Measurements from ENCODE around the gene FRMPD2.

The FRMPD2 gene, protein sequence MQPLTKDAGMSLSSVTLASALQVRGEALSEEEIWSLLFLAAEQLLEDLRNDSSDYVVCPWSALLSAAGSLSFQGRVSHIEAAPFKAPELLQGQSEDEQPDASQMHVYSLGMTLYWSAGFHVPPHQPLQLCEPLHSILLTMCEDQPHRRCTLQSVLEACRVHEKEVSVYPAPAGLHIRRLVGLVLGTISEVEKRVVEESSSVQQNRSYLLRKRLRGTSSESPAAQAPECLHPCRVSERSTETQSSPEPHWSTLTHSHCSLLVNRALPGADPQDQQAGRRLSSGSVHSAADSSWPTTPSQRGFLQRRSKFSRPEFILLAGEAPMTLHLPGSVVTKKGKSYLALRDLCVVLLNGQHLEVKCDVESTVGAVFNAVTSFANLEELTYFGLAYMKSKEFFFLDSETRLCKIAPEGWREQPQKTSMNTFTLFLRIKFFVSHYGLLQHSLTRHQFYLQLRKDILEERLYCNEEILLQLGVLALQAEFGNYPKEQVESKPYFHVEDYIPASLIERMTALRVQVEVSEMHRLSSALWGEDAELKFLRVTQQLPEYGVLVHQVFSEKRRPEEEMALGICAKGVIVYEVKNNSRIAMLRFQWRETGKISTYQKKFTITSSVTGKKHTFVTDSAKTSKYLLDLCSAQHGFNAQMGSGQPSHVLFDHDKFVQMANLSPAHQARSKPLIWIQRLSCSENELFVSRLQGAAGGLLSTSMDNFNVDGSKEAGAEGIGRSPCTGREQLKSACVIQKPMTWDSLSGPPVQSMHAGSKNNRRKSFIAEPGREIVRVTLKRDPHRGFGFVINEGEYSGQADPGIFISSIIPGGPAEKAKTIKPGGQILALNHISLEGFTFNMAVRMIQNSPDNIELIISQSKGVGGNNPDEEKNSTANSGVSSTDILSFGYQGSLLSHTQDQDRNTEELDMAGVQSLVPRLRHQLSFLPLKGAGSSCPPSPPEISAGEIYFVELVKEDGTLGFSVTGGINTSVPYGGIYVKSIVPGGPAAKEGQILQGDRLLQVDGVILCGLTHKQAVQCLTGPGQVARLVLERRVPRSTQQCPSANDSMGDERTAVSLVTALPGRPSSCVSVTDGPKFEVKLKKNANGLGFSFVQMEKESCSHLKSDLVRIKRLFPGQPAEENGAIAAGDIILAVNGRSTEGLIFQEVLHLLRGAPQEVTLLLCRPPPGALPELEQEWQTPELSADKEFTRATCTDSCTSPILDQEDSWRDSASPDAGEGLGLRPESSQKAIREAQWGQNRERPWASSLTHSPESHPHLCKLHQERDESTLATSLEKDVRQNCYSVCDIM (N-terminal part only)

DNA sequence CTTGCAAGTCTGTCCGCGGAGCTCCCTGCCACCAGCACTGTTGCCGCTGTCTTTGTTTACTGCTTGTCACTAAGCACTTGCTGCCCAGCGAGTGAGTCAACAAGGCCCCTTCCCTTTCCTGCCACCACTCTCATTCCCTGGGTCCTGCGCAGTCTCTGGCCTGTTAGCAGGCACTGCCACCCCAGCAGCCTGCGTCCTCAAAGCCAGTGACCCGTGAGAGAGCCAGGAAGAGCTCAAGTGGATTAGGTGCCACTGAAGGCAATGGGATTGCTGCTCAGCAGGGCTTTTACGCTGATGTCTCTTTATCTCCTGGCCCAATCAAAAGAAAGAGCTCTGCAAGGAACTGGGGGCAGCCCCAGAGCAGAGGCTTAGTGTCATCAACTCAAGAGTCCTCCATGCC lies at the start of gene FRMPD2:
FRMPD2 (minus strand) TSS at position 61 of the 400 bp plus-strand sequence. CDS start 129 bp downstream, outside the sequence.
- no peak for DNase-seq (ENCODE audit: low read depth)

DNA sequence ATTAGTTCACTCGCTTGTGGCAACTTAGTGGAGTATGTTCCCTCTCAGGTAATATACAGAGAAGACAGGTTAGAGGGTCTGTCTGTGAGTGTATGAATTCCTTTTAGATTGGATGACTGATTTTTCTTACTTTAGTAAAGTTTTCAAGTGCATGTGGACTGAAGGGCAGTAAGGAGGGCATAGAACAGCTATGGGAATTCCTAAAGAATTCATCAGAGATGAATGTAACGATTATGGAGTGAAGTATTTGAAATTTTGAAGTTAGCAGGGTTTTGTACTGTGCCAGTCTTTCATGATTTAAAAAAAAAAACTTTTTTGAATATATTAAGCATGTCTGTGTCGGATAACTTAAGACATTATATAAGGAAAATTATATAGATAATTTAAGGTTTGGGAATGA lies 47.5 kb upstream of the FRMPD2 start:
- DNase-seq (ENCODE audit: low read depth), result no peak

DNA sequence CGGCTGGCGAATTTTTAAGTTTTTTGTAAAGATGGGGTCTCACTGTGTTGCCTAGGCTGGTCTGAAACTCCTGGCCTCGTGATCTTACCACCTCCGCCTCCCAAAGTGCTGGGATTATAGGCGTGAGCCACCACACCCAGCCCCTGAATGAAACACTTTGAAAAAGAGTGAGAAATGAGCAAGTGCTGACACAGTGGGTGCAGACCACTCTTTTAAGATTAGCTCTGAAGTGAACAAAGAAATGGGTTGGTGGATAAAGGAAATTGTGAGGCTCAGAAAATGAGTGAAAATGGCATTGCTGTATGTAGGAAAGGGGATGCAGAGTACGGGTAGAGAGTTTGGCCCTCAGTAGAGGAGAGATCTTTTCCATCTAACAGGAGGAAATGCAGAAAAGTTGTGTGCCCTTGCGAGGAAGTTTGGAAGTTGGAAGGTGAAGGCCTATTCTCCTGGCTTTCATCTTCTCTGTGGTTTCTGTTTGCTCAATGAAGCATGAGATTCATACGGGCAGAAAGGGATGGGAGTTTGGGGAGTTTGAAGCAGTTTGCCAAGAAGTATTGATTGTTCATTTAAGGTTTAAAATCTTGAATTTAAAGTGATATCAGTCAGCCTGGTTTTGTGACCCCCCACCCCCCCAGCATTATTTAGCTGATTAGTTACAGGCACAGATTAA lies 43.0 kb upstream of the FRMPD2 start:
- no peak for DNase-seq (ENCODE audit: low read depth)

DNA sequence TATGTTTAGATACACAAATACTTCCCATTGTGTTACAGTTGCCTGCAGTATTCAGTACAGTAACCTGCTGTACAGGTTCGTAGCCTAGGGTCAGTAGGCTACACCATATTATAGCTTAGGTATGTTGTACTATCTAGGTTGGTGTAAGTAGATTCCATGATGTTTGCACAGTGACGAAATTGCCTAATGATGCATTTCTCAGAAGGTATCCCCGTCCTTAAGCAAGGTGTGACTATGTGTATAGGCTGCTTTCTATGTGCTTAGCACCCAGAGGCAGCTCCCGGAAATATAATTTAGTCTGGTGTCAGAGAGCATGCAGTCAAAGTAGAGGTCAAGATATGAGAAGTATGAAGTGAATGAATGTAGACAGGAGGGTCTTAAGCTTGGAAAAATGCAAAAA lies 41.7 kb upstream of the FRMPD2 start:
- DNase-seq (ENCODE audit: low read depth), result no peak

DNA sequence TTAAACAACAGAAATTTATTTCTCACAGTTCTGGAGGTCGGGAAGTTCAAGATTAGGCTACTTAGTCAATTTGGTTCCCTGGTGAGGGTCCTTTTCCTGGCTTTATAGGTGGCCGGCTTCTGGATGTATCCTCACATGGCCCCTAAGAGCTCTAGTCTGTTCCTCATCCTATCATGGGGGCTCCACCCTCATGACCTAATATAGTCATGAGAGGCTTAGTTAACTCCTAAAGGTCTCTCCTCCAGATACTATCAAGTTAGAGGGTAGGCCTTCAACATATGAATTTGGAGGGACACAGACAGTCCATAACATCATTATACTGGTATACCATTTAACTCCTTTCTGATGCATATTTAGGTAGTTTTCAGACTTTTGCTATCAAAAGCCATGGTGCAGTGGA lies 39.6 kb upstream of the FRMPD2 start:
- DNase-seq (ENCODE audit: low read depth), result no peak

DNA sequence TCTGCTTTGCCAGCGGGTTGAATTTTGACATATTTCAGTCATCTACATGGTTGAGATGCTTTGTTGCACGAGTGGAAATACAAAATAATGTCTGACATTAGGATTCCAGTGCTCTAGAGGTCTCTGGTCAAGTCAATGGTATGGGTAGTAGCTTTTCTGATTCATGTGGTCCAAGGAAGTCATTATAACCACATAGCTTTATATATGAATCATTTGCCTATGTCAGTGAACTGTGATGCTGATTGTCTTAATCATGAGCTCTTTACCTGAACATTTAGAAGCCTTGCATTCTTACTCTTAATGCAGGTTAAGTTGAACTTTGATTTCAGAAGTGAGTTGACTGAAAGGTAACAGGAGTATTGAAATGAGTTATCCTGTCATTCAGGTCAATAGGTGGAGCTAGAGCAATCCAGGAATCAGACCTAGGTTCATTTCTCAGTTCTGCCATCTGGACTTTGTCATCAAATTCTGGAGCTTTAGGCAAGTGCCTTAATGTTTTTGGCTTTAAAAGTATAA lies 35.3 kb upstream of the FRMPD2 start:
- DNase-seq (ENCODE audit: low read depth), result peak; percentile 65

DNA sequence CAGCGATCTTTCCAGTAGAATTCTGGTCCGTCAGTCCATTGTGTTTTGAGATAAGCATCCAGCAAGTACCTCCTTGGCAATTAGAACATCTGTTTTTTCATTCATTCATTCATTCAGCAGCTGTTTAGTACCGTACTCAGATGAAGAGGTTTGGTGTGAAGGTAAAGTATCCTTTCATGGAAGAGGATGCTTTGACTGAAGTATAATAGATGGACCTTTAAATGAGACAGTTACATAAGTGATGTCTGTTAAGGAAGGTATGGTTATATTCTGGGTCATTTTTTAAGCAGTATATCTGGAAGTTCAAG lies 33.2 kb upstream of the FRMPD2 start:
- DNase-seq (ENCODE audit: low read depth), result no peak

DNA sequence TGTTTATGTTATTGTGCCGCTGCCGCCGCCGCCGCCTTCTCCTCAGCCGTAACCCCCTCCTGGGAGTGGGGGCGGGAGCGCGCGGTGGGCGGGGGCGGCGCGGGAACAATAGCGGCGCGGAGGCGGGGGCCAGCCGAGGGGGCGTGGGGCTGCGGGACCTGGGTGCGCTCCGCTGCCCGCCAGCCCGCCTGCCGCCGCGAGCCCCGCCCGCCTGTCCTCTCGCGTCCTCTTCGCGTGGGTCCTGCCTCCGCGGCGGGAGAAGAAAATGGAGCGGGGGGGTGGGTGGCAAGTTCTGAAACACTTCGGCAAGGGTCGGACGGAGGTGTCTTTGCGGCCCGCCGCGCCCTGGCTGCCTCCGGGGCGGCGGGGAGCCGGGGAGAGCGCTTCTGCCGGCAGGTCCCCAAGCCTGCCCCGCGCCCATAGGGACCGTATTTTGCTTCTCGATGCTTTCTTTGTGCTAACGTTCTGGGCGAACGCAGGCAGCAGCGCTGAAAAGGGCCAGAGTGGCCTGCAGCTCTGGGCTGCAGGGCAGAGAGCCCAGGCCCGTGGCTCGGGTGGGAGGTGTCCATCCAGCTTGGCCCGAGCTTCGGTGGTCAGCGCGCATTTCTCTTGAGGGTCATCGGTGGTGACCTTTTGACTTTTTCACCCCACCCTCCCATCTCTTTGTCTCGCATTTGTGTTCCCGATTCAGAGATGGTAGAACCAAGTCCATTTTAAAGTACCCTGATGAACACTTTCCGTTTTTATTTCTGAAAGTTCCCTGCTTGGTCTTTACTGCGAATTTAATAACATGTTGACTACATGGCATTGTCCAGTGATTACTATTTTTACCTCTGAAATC lies 32.6 kb upstream of the FRMPD2 start:
- no peak for DNase-seq (ENCODE audit: low read depth)

DNA sequence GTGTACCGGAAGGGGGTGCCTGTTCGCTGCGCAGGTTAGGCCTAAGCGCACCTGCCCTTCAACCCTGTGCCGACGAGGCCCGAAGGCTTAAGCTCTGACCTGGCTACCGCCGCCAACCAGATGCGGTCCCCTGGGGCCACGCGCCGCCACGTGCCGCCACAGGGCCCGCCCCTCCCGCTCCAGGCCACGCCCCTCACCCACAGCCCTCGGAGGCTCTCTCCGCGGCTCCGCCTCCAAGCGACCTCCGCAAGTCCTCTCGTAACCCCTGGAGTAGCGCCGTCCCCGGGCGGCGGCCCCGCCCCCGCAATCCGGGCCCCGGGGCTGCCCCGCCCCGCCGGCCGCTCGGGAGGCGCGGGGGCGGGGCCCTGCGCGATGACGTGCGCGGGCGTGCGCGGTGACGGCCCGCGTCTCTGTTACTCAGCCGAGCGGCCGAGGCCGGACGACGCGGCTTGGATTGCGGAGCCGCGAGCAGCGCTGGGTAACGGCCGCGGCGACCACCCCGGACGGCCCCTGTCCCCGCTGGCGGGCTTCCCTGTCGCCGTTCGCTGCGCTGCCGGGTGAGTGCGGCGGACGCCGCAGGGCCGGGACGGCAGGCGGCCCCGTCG lies 31.9 kb upstream of the FRMPD2 start, which contains the start of gene MAPK8:
MAPK8 (plus strand) TSS at position 413 of the 605 bp plus-strand sequence. CDS start 94,984 bp downstream, outside the sequence.
- DNase-seq (ENCODE audit: low read depth), result peak; percentile 53

DNA sequence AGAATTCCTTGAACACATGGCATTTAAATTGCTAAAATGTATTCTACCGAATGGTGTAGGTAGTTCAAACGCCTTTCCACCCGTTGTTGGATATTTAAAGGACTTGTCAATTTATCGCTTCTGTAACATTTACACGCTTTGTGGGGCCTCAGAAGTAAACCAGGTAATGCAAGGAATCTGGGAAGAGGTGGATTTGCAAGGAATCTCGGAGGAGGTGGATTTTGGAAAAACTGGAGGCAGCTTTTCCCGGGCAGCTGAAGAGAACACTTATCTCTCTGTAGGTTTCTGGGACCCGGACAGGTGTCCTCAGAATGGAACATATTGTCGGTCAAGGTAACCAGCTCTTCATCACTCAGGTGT lies 31.4 kb upstream of the FRMPD2 start:
- no peak for DNase-seq (ENCODE audit: low read depth)

DNA sequence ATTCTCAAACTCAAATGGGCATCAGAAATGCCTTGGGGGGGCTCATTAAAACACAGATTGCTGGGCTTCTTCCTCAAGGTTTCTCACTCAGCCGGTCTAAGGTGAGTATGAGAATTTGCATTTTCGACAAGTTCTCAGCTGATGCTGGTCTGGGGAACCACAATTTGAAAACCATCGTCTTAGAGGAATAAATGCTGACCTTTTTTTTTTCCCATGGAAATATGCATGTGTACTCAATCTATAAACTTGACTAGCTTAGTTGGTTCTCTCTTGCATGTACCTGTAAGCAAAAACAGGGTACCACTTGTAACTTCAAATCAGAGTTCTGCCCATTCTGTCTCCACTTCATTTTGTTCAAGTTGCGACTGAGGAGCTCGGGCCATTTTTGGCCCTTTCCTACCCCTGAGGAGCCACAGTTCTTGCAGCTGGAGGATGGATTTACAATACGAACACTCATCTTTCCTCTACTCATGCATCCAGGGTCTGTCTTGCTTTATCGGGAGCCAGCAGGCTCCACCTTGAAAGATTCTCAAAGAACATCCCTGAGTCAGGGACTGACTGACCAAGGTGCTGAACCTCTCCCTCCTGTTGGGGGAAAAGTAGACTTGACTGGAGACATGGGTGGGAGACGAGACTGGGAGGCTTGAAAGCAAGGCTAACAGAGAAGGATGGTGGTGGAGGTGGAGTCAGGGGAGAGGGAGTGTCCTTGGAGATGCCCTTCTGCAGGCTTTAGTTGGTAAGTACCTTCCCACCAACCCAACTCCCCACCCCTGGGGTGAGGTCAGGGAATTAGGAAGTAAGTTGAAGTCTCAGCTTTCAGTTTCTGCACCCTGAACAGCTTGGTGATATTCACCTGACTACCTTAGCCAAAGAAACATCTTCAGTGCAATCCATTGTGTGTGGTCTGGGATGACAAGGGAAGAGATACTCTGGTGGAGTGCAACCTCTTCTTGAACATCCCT lies 28.3 kb upstream of the FRMPD2 start:
- DNase-seq (ENCODE audit: low read depth), result no peak

DNA sequence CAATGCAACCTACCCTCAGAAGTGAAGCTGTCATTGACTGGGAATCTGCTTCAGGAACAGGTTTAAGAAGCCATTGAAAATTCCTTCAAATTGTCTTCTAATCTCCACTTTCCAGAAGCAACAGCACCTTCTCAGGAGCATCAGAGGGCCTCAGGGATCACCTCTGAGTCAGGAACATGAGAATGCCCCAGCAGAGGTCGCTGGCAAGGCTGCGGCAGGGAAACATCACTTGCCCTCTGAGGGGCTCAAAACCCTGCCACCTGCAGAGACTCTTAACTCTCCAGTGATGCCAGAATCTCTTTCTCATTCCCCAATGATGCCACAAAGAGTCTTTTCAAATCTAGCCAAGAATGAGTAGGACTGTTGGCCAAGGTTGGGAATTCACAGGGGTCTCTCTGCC lies 26.1 kb upstream of the FRMPD2 start:
- no peak for DNase-seq (ENCODE audit: low read depth)

DNA sequence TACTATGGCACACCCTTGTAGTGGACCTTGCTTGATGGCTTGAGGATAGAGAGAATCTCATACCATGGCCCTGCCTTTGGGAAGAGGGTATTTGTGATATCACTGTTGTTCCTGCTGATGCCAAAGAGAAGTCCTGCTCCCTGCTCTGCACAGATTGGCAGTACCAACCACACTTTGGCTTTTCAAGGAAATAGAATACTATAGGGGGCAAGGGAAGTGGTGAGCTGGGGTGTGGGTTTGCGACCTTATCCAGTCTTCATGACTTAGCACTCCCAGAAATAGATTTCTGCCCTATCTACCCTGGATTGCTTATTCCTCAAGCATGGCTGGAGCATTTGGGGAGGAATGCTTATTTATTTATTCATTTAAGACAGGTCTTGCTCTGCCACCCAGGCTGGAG lies 25.2 kb upstream of the FRMPD2 start:
- no peak for DNase-seq (ENCODE audit: low read depth)

DNA sequence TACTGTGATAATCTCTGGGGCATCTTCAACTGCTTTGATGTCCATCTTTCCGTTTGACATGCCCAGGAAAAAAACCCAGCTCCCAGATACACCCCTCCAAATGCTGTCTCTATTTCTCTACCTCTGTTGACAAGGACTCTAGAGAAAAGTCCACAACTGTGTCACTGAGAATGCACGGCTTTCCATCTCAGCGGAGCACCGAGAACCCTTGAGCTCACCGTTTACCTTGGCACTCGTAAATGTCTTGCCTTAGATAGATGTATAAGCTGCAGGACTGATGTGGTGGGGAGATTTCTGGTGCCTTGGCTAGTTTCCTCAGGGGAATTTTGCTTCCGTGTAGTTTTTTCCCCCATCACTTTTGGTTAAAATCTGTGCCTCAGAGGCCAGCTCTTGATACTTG lies 24.6 kb upstream of the FRMPD2 start:
- DNase-seq (ENCODE audit: low read depth), result no peak

DNA sequence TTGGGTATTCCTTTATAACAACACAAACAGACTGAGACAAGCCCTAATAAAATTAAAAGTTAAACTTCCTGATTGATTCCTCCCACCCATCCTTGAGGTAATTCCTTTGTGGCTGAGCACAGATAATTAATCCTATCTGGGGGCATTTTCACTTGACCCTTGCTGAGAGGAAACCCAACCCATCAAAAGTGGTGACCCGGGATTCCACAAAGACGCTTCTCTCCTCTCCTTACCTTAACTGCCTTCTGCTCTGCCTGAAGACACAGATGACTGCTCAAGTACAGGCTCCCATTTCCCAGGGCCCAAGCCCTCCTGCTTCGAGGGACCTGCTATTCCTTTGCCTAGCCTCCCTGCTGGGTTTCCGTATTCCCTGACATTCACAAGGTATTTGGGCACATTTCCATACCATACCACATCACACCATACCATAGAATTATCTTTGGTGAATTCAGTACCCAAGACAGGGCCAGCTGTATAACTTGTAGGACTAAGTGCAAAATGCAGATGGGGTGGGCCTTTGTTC lies 22.1 kb upstream of the FRMPD2 start:
- DNase-seq (ENCODE audit: low read depth), result no peak

DNA sequence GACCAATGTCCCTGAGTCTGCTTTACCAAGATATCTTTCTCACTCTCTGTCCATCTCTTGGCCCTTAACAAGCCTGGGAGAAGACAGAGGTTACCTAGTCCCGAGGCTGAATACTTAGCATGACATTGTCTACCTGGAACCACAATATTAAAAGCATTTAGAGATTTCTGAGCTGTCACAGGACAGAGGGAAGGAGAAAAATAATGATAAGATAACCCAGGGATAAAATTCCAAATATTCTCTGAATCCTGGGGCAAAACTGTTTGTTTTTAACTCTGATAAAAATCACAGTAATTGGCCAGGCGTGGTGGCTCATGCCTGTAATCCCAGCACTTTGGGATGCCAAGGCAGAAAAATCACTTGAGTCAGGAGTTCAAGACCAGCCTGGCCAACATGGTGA lies 19.9 kb upstream of the FRMPD2 start:
- no peak for DNase-seq (ENCODE audit: low read depth)

DNA sequence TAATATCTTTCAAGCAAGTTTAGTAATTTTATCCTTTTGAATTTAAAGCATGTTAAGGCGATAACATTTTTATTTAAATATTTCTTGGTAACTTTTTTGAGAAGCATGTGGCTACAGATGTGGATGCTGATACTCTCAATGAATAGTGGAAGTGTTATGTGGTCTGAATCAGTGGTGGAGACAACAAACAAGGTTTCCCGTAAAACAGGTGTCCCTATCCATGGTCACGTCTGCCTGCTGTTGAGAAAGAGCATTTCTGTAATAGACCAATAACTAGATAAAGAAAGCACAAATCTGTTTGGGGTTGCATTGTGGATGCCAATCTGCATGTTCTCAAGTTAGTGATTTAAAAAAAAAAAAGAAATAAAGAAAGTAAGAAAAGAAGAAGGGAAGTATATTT lies 18.1 kb upstream of the FRMPD2 start:
- DNase-seq (ENCODE audit: low read depth), result no peak

DNA sequence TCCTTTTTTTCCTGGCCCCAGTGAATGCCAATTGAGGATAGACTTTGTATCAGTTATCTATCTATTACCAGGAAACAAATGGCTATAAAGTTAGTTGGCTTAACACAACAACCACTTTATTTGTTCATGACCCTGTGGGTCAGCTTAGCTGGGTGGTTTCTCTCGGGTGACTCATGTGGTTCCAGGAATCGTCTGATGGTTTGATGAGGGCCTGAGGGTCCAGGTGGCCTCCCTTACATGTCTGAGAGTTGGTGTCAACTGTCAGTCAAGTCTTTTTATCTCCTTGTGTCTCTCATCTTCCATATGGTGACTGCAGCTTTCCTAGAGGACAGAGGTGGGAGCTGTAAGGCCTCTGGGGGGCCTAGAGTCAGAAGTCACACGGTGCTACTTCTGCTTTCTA lies 16.7 kb upstream of the FRMPD2 start:
- DNase-seq (ENCODE audit: low read depth), result no peak

DNA sequence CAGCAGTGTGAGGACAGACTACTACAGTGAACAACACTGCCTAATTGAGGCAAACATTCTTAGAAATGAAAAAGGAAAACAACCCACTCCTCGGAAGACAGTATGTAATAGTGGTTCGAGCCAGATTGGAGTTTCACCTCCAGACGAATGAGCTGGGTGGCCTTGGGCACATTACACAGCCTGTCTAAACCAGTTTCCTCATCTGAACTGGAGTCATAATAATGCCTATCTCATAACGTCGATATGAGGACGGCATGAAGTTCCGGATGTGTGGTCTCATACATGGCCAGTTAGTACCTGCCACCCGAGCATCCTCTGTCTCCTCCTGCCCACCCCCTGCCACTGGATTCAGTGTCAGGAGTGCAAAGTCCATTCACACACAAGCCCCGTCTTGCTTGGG lies 15.8 kb upstream of the FRMPD2 start:
- no peak for DNase-seq (ENCODE audit: low read depth)

Data from HS-5 (cell line).